D721Med (cell line): ENCODE data around the gene PSMG3.

Experiments used
- DNase-seq: peaks from one replicate; pipeline ENCODE4 v3.0.0; 2011; ENCODE audit warnings: low spot score; ENCODE audit not compliant: insufficient read length
- FAIRE-seq: peaks from 2 replicates; lab custom pipeline; 2011; peaks lifted over from hg19 to GRCh38; lab: Jason Lieb, UNC
- CTCF ChIP-seq: IDR thresholded peaks from 2 replicates; pipeline ENCODE4 v1.5.1; 2012; ENCODE audit warnings: mild to moderate bottlenecking, control low read depth; ENCODE audit not compliant: insufficient read depth; ENCODE audit errors: missing control alignments

The PSMG3 gene

GRCh38 chr7:1539882-1540775, 29.7 kb downstream of the PSMG3 start:
- DNase-seq: no peak
- no peak for TF ChIP-seq CTCF
- no peak for FAIRE-seq

GRCh38 chr7:1539181-1539881, 30.5 kb downstream of the PSMG3 start:
- FAIRE-seq (no peak), DNase-seq (no peak)

GRCh38 chr7:1538544-1539180, 31.2 kb downstream of the PSMG3 start:
- no peak for TF ChIP-seq CTCF
- no peak for FAIRE-seq
- DNase-seq: no peak

More at GRCh38 chr7:1539181-1539881, 30.5 kb downstream of the PSMG3 start:
- TF ChIP-seq CTCF: no peak

- FAIRE-seq: no peak
- no peak for DNase-seq
- no peak for TF ChIP-seq CTCF
Observed at GRCh38 chr7:1537535-1538412, 32.1 kb downstream of the PSMG3 start.

GRCh38 chr7:1536743-1537534, 32.9 kb downstream of the PSMG3 start:
- FAIRE-seq (no peak), DNase-seq (no peak)
- no peak for TF ChIP-seq CTCF

GRCh38 chr7:1536455-1536742, 33.4 kb downstream of the PSMG3 start:
- DNase-seq: no peak
- TF ChIP-seq CTCF: no peak
- FAIRE-seq: no peak
